DMS53 treated with DMSO at 0.1 percent for 48 hours (cell line): Measurements from ENCODE around the gene TBX2.

ENCODE experiments used
- DNase-seq: peaks from one replicate; lab custom pipeline; 2025; ENCODE audit not compliant: unreplicated experiment; lab: John Stamatoyannopoulos, UW

The TBX2 gene

GRCh38 chr17:61386251-61386650 is 13.4 kb upstream of the TBX2 start:
- DNase-seq: no peak

- DNase-seq: no peak
These were observed 12.6 kb upstream of the TBX2 start for GRCh38 chr17:61387011-61387410.

- DNase-seq: no peak
These were observed 11.9 kb upstream of the TBX2 start for GRCh38 chr17:61387511-61388305.

GRCh38 chr17:61388561-61389356 is 10.9 kb upstream of the TBX2 start:
- DNase-seq: no peak

- no peak for DNase-seq
These were observed 9.8 kb upstream of the TBX2 start for GRCh38 chr17:61389670-61390478.

- DNase-seq: no peak
These were observed 9.2 kb upstream of the TBX2 start for GRCh38 chr17:61390479-61390791.

- no peak for DNase-seq
These were observed 7.9 kb upstream of the TBX2 start for GRCh38 chr17:61391595-61392291.

GRCh38 chr17:61392679-61393078 is 7.0 kb upstream of the TBX2 start:
- no peak for DNase-seq

GRCh38 chr17:61393550-61393903 is 6.1 kb upstream of the TBX2 start:
- no peak for DNase-seq

GRCh38 chr17:61393904-61394629 is 5.6 kb upstream of the TBX2 start:
- no peak for DNase-seq

- no peak for DNase-seq
These were observed 4.8 kb upstream of the TBX2 start for GRCh38 chr17:61394630-61395408.

- DNase-seq: no peak
These were observed 4.1 kb upstream of the TBX2 start for GRCh38 chr17:61395409-61395982.

- no peak for DNase-seq
These were observed 3.6 kb upstream of the TBX2 start for GRCh38 chr17:61395983-61396585.

GRCh38 chr17:61396586-61397085 is 3.0 kb upstream of the TBX2 start:
- DNase-seq: no peak

GRCh38 chr17:61397086-61397842 is 2.4 kb upstream of the TBX2 start:
- DNase-seq: no peak

- no peak for DNase-seq
These were observed 917 bp upstream of the TBX2 start for GRCh38 chr17:61398721-61399130.

- DNase-seq: no peak
These were observed 548 bp downstream of the TBX2 start for GRCh38 chr17:61400066-61400716.
